Transverse colon (tissue), 4 donors: ENCODE data around the gene SASH1. TPM values are rescaled to one million over a fixed set of nuclear protein-coding genes. Genes with fewer than 3 reads are reported as not detected.

ENCODE experiments used
- DNase-seq: peaks from one replicate; pipeline ENCODE4 v3.0.0-alpha.2; 2019
- H3K27ac ChIP-seq, 4 donors: fragments of 200-600 bp; sonication (generic); 2 replicates each; pipeline ENCODE4 v1.5.1; 2016 to 2018; ENCODE audit warnings: inconsistent platforms in 4 of 4
- H3K27me3 ChIP-seq: fragments of 200-600 bp; sonication (generic); 2 replicates; pipeline ENCODE4 v1.5.1; 2017; ENCODE audit warnings: inconsistent platforms
- H3K36me3 ChIP-seq, 4 donors: fragments of 200-600 bp; sonication (generic); 2 replicates each; pipeline ENCODE4 v1.5.1; 2017 to 2019; ENCODE audit warnings: inconsistent platforms in 4 of 4
- H3K4me1 ChIP-seq, 4 donors: fragments of 200-600 bp; sonication (generic); 2 replicates each; pipeline ENCODE4 v1.5.1; 2017 to 2020; ENCODE audit warnings: inconsistent platforms in 4 of 4
- H3K4me3 ChIP-seq, 4 donors: fragments of 200-600 bp; sonication (generic); 1 replicate in 1 of 4; 2 replicates in 3 of 4; pipeline versions ENCODE4 v1.5.1 to v1.6.1; 2017 to 2019; ENCODE audit warnings: inconsistent platforms in 4 of 4
- H3K9me3 ChIP-seq, 2 donors: fragments of 200-600 bp; sonication (generic); 2 replicates each; pipeline ENCODE4 v1.5.1; 2017 to 2019; ENCODE audit warnings: inconsistent platforms in 2 of 2
- CTCF ChIP-seq, 5 experiments: fragments of 200-600 bp in 3 of 5; fragments of 450-650 bp in 2 of 5; sonication (generic) in 3 of 5; IDR thresholded peaks; 1 replicate in 2 of 5; 2 replicates in 3 of 5; pipeline ENCODE4 v1.5.1; 2016 to 2017; ENCODE audit warnings: antibody characterized with exemption in 5 of 5, inconsistent platforms in 3 of 5, mild to moderate bottlenecking in 2 of 5, moderate library complexity in 1 of 5
- EP300 ChIP-seq: sonication (generic); formaldehyde crosslinking; IDR thresholded peaks from one replicate; pipeline ENCODE4 v1.6.1; 2017; ENCODE audit warnings: antibody characterized with exemption, low read depth
- POLR2A ChIP-seq: fragments of 450-650 bp; IDR thresholded peaks from one replicate; pipeline ENCODE4 v1.6.1; 2016; ENCODE audit warnings: antibody characterized with exemption, mild to moderate bottlenecking, moderate library complexity
- POLR2AphosphoS5 ChIP-seq, 3 donors: sonication (generic); formaldehyde crosslinking; IDR thresholded peaks; one replicate each; pipeline ENCODE4 v1.6.1; 2016; ENCODE audit warnings: antibody characterized with exemption in 3 of 3
- WGBS, 2 donors: methylation state at CpG; one replicate each; pipeline ENCODE4 v1.1.5; 2018; ENCODE audit warnings: low coverage in 1 of 2; 5-methylcytosine and 5-hydroxymethylcytosine counted together
- in situ Hi-C, 4 donors: fragments of 200-750 bp; cut with MboI; loops; one replicate each; pipeline versions ENCODE4 v1.15.0 to v1.15.1; 2017; ENCODE audit warnings: low sequenced_read_pairs in 3 of 4, low pct_ligation_motif_present in 1 of 4, low pct_unique_long_range_greater_than_20kb in 1 of 4
- intact Hi-C: fragments of 100-400 bp; cut with DNase I; formaldehyde crosslinking; loops from one replicate; pipeline ENCODE4 v1.15.1; 2023; ENCODE audit warnings: low total_unique reads
- total RNA-seq, 4 donors: library from RNA; depleted of rRNA; stranded (reverse); fragments of >200 nt; gene quantifications; one replicate each; pipeline ENCODE4 v1.1.0, GENCODE V29; 2016

SASH1 gene
- total RNA-seq, 4 donors from 2014 or later: 16.5 to 71.6 (median 28.7) TPM

GRCh38 chr6:148398678-148399077, 56.0 kb downstream of the SASH1 start:
- Histone ChIP-seq H3K36me3 (no peaks in the 10 kb centered on the region), H3K27me3 (no peaks in the 10 kb centered on the region), H3K4me1 (no peaks in the 10 kb centered on the region), H3K27ac (peak overlapping the region in 2 of 4 donors; percentile 3 to 10), H3K4me3 (no peak overlapping the region), H3K9me3 (no peaks in the 10 kb centered on the region)
- no peak for DNase-seq
- TF ChIP-seq POLR2A (no peak), POLR2AphosphoS5 (IDR thresholded peaks at IDR 0.05) (no peak), EP300 (no peak), CTCF (IDR thresholded peaks at IDR 0.05) (no peak)
- 56% methylated on average over 1 of the region's 1 CpG for WGBS, 2 donors
- in situ Hi-C loops: no loop called here
- intact Hi-C loops: no loop called here

DNA sequence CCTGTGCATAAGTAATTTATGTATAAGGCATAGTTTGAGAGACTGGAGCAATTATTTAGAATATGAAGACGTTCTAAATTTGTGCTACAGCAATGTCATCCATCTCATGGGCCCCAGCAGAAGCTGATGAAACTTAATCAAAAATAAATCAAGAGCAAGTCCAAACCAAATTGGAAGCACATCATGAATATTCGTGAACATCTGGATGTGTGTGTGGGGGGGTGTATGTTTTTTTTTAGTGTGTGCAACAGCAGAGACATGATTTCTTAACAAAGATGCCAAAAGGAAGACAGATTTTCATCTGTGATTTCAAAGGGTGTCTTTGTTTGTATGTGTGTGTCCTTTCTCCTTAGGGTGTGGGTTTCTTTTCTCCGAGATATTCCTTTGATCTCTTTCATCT, 58.9 kb downstream of the SASH1 start:
- H3K36me3 ChIP-seq: no peaks in the 10 kb centered on the region
- no peak overlapping the region for H3K4me3 ChIP-seq
- intact Hi-C loops: no loop called here
- WGBS, 2 donors: 64 to 79% methylated on average over 3 of the region's 3 CpGs
- H3K27me3 ChIP-seq: no peaks in the 10 kb centered on the region
- no peak for DNase-seq
- no peak overlapping the region for H3K27ac ChIP-seq
- no peak for TF ChIP-seq EP300
- TF ChIP-seq POLR2AphosphoS5 (IDR thresholded peaks at IDR 0.05): no peak
- TF ChIP-seq POLR2A: no peak
- no peaks in the 10 kb centered on the region for H3K9me3 ChIP-seq
- H3K4me1 ChIP-seq: peaks cover 0 to 7% (median 5%) of the 10 kb centered on the region in 4 donors
- in situ Hi-C loops: no loop called here

DNA sequence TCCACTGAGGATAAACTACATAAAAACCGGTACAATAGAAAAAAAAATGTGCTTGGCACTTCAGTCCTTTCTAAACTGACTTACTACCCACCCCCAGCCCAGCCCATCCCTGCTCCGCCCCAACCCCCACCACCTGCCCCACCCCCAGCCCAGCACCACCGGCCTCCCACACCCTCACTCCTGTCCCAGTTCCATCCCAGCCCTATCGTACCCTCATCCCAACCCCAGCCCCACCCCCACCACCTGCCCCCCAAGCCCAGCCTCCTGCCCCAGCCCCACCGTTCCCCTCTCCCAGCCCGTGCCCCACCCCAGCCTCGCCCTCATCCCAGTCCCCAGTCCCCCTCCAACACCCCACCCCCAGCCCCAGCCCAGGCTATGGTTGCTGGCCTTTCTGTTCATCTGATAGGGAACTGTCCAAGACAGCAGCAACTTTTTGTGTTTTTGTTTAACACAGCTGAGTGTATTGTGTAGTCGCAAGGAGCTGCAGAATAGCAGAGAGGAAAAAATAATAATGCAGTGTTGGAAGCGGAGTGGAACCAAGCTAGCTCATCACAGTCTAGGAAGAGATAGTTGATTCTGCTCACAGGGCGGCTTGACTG, 61.9 kb downstream of the SASH1 start:
- Histone ChIP-seq H3K36me3 (no peaks in the 10 kb centered on the region), H3K4me3 (no peak overlapping the region), H3K27ac (no peak overlapping the region), H3K9me3 (no peaks in the 10 kb centered on the region), H3K27me3 (no peaks in the 10 kb centered on the region), H3K4me1 (peaks cover 0 to 7% (median 5%) of the 10 kb centered on the region in 4 donors)
- DNase-seq: no peak
- intact Hi-C loops (no loop called here), in situ Hi-C loops (no loop called here)
- TF ChIP-seq EP300 (no peak), POLR2AphosphoS5 (IDR thresholded peaks at IDR 0.05) (no peak), CTCF (IDR thresholded peaks at IDR 0.05) (no peak), POLR2A (no peak)
- 52 to 72% methylated on average over 3 to 10 of the region's 10 CpGs for WGBS, 2 donors

GRCh38 chr6:148405894-148406293, 63.3 kb downstream of the SASH1 start:
- no peaks in the 10 kb centered on the region for H3K36me3 ChIP-seq
- H3K27ac ChIP-seq: no peak overlapping the region
- in situ Hi-C loops (no loop called here), intact Hi-C loops (no loop called here)
- TF ChIP-seq EP300 (no peak), POLR2A (no peak)
- peaks cover 0 to 7% (median 5%) of the 10 kb centered on the region in 4 donors for H3K4me1 ChIP-seq
- no peak for DNase-seq
- H3K9me3 ChIP-seq: no peaks in the 10 kb centered on the region
- H3K27me3 ChIP-seq: no peaks in the 10 kb centered on the region
- 40 to 76% methylated on average over 2 of the region's 2 CpGs for WGBS, 2 donors
- H3K4me3 ChIP-seq: no peak overlapping the region

- H3K4me3 ChIP-seq: no peak overlapping the region
- TF ChIP-seq CTCF (IDR thresholded peaks at IDR 0.05) (no peak), EP300 (no peak), POLR2A (no peak)
- no peaks in the 10 kb centered on the region for H3K36me3 ChIP-seq
- no peaks in the 10 kb centered on the region for H3K9me3 ChIP-seq
- peaks cover 0 to 7% (median 5%) of the 10 kb centered on the region in 4 donors for H3K4me1 ChIP-seq
- H3K27me3 ChIP-seq: no peaks in the 10 kb centered on the region
- 72 to 73% methylated on average over 6 of the region's 6 CpGs for WGBS, 2 donors
- DNase-seq: no peak
- intact Hi-C loops (no loop called here), in situ Hi-C loops (no loop called here)
- H3K27ac ChIP-seq: peak overlapping the region; percentile 26 to 49 (median 46)
Observed at GRCh38 chr6:148406579-148407371, 64.1 kb downstream of the SASH1 start.
